Stomach (tissue), 9 donors: ENCODE data around the gene TCP11. TPM values are rescaled to one million over a fixed set of nuclear protein-coding genes. Genes with fewer than 3 reads are reported as not detected.
A peak's percentile ranks its signal among the peaks of the same experiment; 100 is the strongest.

ENCODE experiments used
- DNase-seq, 2 donors: peaks; one replicate each; pipeline versions ENCODE4 v3.0.0 to v3.0.0-alpha.2; 2013 to 2019
- H3K27ac ChIP-seq, 5 donors: fragments of 200-600 bp in 4 of 5; sonication (generic) in 4 of 5; one replicate each; pipeline ENCODE4 v1.5.1; 2013 to 2019; ENCODE audit warnings: mild to moderate bottlenecking in 1 of 5, moderate library complexity in 1 of 5
- H3K27me3 ChIP-seq, 3 donors: fragments of 200-600 bp; sonication (generic); one replicate each; pipeline ENCODE4 v1.5.1; 2017 to 2019; ENCODE audit warnings: mixed run types in 1 of 3
- H3K36me3 ChIP-seq, 4 donors: fragments of 200-600 bp; sonication (generic); 1 replicate in 3 of 4; 2 replicates in 1 of 4; pipeline ENCODE4 v1.5.1; 2016 to 2019
- H3K4me1 ChIP-seq, 4 donors: fragments of 200-600 bp; sonication (generic); one replicate each; pipeline ENCODE4 v1.5.1; 2016 to 2019
- H3K4me3 ChIP-seq, 4 donors: fragments of 200-600 bp; sonication (generic) in 3 of 4; one replicate each; pipeline ENCODE4 v1.5.1; 2016 to 2019; ENCODE audit warnings: mild to moderate bottlenecking in 1 of 4
- H3K9me3 ChIP-seq, 4 donors: fragments of 200-600 bp; sonication (generic); one replicate each; pipeline ENCODE4 v1.5.1; 2016 to 2019
- EP300 ChIP-seq: sonication (generic); formaldehyde crosslinking; IDR thresholded peaks from one replicate; pipeline ENCODE4 v1.6.1; 2017; ENCODE audit warnings: antibody characterized with exemption
- POLR2A ChIP-seq, 4 donors: fragments of 450-650 bp; IDR thresholded peaks; one replicate each; pipeline ENCODE4 v1.6.1; 2016; ENCODE audit warnings: antibody characterized with exemption in 4 of 4, control low read depth in 2 of 4, mild to moderate bottlenecking in 1 of 4, moderate library complexity in 1 of 4
- POLR2AphosphoS5 ChIP-seq, 3 donors: sonication (generic); formaldehyde crosslinking; IDR thresholded peaks; one replicate each; pipeline ENCODE4 v1.6.1; 2016; ENCODE audit warnings: antibody characterized with exemption in 3 of 3
- WGBS, 5 donors: extraction: QIAGEN DNeasy Blood & Tissue Kit in 3 of 5; methylation state at CpG; one replicate each; pipeline versions ENCODE4 v1.1.5 to v1.1.7; 2013 to 2018; 5-methylcytosine and 5-hydroxymethylcytosine counted together
- intact Hi-C: fragments of 100-400 bp; cut with DNase I; formaldehyde crosslinking; loops from one replicate; pipeline ENCODE4 v1.15.1; 2023; ENCODE audit warnings: low total_unique reads
- polyA plus RNA-seq, 3 donors: library from polyadenylated mRNA; stranded (reverse); fragments of 200-250 nt; gene quantifications; one replicate each; pipeline ENCODE4 v1.2.3, GENCODE V29; 2013
- small RNA-seq, 4 donors: library from RNA; depleted of rRNA; stranded (forward); fragments of <200 nt; gene quantifications; one replicate each; pipeline ENCODE3, GENCODE V24; 2016
- total RNA-seq, 5 donors: library from RNA; depleted of rRNA; stranded (reverse); fragments of >200 nt; gene quantifications; one replicate each; pipeline versions ENCODE4 v1.1.0 to v1.2.3, GENCODE V29; 2014 to 2016
- TF ChIP-seq, protein P1 (sequence below), 7 experiments: fragments of 450-650 bp in 4 of 7; fragments of 200-600 bp in 3 of 7; sonication (generic) in 3 of 7; IDR thresholded peaks; one replicate each; pipeline ENCODE4 v1.5.1; 2016 to 2019; ENCODE audit warnings: antibody characterized with exemption in 7 of 7, control low read depth in 2 of 7, mild to moderate bottlenecking in 1 of 7
- donor health status: healthy with polysubstance abuse.
- donor health status: Bipolar disorder and iron deficiency.
- donor health status: healthy.

TCP11 gene
- total and polyA plus RNA-seq, 8 donors: 0.25 to 0.73 TPM; not detected in 6

DNA sequence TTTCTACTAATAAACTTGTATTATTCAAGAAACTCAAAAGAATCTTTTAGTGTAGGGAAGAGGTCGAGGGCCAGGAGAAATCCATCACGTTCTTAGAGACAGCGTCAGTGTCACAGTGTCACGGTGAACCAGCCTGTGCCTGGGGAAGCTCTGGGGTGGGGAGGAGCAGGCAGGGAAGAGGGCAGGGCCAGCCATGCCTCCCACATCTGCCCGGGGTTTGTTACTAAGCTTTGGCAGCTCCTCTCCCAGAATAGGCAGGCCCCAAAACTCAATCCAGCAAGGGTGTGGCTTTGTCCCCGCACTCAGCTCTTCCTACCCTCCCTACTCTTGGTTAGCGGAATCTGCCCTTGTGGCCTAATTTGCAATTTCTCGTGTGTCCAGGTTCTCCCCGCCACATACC is 72.9 kb downstream of the TCP11 start:
- intact Hi-C loops: no loop called here

More for the DNA sequence above, 72.9 kb downstream of the TCP11 start:
- no peaks in the 10 kb centered on the region for H3K27me3 ChIP-seq
- 74 to 83% (median 77%) methylated on average over 9 of the region's 9 CpGs for WGBS, 5 donors
- no peak overlapping the region for H3K4me3 ChIP-seq
- peaks cover 13 to 94% (median 82%) of the 10 kb centered on the region in 4 donors for H3K36me3 ChIP-seq
- H3K9me3 ChIP-seq: no peaks in the 10 kb centered on the region
- peaks cover 0 to 22% (median 7%) of the 10 kb centered on the region in 4 donors for H3K4me1 ChIP-seq
- H3K27ac ChIP-seq: peak overlapping the region in 2 of 5 donors; percentile 29 to 33
- TF ChIP-seq POLR2A (IDR thresholded peaks at IDR 0.05) (no peak), POLR2AphosphoS5 (IDR thresholded peaks at IDR 0.05) (no peak), EP300 (no peak)
- TF ChIP-seq, protein P1, sequence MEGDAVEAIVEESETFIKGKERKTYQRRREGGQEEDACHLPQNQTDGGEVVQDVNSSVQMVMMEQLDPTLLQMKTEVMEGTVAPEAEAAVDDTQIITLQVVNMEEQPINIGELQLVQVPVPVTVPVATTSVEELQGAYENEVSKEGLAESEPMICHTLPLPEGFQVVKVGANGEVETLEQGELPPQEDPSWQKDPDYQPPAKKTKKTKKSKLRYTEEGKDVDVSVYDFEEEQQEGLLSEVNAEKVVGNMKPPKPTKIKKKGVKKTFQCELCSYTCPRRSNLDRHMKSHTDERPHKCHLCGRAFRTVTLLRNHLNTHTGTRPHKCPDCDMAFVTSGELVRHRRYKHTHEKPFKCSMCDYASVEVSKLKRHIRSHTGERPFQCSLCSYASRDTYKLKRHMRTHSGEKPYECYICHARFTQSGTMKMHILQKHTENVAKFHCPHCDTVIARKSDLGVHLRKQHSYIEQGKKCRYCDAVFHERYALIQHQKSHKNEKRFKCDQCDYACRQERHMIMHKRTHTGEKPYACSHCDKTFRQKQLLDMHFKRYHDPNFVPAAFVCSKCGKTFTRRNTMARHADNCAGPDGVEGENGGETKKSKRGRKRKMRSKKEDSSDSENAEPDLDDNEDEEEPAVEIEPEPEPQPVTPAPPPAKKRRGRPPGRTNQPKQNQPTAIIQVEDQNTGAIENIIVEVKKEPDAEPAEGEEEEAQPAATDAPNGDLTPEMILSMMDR (IDR thresholded peaks at IDR 0.05): no peak
- no peak for DNase-seq

Small RNA genes within 50 kb of the gene (small RNA-seq; reads per million reads assigned to genes)
- 0 reads per million in 4 donors for gene AL138721.1

Other genes with a start within 250 kb of the TCP11 start
- 1 to 10 TPM in 2 of 5 donors, under 1 TPM in 2, not detected in 1; 0.29 to 2.3 (median 0.77) TPM for gene SCUBE3, start 72.6 kb upstream of the TCP11 start, total RNA-seq
- under 1 TPM; 0.15 to 0.31 (median 0.23) TPM for gene SCUBE3, start 72.6 kb upstream of the TCP11 start, polyA plus RNA-seq
- 10 to 100 TPM; 15.1 to 92.0 (median 38.2) TPM for gene ZNF76, start 118.4 kb upstream of the TCP11 start, total RNA-seq
- gene ZNF76, start 118.4 kb upstream of the TCP11 start, polyA plus RNA-seq: 10 to 100 TPM; 19.4 to 23.8 (median 23.2) TPM
- gene DEF6, start 156.5 kb upstream of the TCP11 start, total RNA-seq: 10 to 100 TPM in 4 of 5 donors, 1 to 10 TPM in 1; 4.9 to 35.3 (median 14.9) TPM
- gene DEF6, start 156.5 kb upstream of the TCP11 start, polyA plus RNA-seq: 10 to 100 TPM; 15.2 to 32.8 (median 17.7) TPM
- 10 to 100 TPM in 3 of 5 donors, 1 to 10 TPM in 2; 2.6 to 34.6 (median 10.5) TPM for gene PPARD, start 201.2 kb upstream of the TCP11 start, total RNA-seq
- 10 to 100 TPM; 13.8 to 33.1 (median 22.0) TPM for gene PPARD, start 201.2 kb upstream of the TCP11 start, polyA plus RNA-seq